GM12874 (cell line): Measurements from ENCODE around the gene C11orf21.

Source experiments
- CTCF ChIP-seq: IDR thresholded peaks from 2 replicates; pipeline ENCODE4 v1.5.1; 2011; ENCODE audit warnings: low read depth, mild to moderate bottlenecking, control low read depth, low read length, moderate library complexity; ENCODE audit not compliant: insufficient read depth

The C11orf21 gene

DNA sequence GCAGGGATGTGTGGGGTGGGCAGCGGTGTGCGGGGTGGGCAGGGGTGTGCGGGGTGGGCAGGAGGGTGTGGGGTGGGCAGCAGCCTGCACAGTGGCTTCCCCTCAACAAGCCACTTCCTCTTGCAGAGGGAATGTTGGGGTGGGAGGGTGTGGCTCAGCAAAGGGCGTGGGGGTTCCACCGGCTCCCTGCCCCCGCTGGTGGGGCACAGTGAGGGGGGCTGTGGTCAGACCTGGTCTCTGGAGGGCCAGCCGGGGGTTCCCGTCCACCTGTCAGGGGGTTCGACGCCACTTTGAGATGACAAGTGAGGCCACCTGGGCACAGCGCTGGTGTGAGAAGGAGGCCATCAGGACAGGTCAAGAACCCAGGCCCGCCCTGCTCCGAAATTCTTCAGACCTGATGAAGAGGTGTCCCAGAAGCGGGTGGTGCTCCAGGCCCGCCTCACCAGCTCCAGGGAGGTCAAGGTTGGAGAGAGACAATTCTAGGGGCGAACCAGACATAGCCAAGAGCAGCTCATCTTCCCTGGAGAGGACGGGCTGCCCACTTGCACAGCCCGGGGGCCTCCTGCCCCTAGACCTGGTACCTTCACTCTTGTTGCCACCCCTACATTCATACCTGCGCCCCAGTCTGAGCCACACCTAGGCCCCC is 1.3 kb downstream of the C11orf21 start:
- no peak for TF ChIP-seq CTCF

DNA sequence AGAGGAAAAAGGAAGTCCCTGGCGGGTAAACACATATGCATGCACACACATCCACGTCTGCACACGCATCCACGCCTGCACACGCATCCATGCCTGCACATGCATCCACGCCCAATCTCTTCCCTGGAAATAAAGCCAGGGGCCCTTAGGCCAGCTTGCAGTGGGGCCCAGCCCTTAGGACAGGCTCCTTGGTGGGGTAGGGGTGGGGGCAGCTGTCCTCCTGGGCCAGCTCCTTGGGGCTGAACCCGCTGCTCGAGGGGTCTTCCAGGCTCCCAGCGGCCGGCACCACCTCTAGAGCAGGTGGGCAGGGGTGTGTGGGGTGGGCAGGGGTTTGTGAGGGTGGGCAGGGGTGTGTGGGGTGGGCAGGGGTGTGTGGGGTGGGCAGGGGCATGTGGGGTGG is 1.9 kb downstream of the C11orf21 start:
- no peak for TF ChIP-seq CTCF

DNA sequence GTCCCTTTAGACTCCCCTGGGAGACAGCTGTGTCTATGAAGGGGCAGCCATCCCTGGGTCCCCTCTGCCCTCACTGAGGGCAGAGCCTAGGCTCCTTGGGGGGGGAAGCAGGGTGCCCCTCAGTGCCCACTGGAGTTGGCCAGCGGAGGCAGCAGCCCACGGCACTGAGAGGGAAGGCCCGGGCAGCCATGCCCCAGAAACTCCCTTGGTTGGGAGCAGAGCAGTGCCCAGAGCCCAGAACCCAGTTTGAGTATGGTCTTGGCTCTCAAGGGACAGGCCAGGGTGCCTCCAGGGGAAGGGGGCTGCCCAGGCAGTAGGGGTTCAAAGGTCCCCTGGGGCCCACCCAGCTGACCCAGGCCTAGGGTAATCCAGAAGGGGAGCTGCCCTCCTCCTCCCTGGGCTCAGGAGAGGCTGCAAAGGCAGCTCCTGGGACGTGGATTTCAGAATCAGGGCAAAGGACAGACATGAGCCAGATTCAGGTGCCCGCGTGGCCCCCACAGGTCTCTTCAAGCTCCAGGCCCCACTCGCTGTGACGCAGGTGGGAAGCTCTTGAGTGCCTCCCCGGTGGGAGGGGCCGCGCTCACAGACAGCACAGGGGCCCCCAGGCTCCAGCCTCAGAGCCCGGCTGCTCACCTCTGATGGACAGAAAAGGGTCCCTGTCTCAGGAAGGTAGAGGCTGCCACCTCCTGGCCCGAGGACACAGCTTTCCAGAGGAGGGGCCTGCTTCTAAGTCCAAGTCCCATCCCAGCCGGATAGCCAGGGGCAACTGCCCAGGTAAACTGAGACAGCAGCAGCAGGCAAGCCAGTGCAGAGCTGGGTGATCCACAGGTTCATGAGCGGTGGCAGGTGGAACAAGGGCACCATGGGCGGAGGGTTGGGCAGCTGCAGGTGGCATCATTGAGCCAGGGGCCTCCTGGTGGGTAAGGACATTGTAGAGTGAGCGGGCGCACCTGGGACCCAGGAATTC is 2.6 kb downstream of the C11orf21 start:
- 0 out of 2 replicates have a peak, but pooled peaks have one; percentile 10 for TF ChIP-seq CTCF

DNA sequence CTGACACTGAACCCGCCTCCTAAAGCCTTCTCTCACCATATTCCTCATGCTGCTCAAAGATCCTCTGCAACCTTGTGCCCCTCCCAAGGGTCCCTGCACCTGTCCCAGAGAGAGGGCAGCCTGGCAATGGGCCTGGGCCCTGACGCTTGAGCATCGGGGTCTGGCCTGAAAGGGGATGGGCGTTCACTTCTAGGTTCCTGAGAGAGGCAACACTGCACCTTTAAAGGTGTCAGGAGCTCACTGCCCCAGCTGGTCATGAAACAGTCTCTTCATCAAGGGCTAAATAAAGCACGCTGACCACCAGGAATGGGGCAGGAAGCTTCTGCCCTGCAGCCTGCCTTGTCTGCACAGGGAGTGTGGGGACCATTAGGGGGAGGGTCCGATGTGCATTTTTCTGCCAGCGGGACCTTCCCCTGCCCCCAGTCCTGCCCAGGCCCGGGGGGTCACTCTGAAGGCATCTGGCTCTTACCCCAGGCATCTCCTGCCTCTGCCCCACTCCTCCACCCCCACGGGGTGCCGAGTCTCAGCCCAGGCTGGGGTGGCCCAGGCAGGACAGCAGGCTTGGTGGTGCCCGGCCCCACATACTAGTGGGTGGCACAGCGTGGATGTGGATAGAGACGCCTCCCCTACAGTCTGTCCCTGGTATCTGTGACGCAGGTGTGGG is 3.5 kb downstream of the C11orf21 start:
- no peak for TF ChIP-seq CTCF

GRCh38 chr11:2297623-2298030 is 4.1 kb downstream of the C11orf21 start:
- no peak for TF ChIP-seq CTCF

DNA sequence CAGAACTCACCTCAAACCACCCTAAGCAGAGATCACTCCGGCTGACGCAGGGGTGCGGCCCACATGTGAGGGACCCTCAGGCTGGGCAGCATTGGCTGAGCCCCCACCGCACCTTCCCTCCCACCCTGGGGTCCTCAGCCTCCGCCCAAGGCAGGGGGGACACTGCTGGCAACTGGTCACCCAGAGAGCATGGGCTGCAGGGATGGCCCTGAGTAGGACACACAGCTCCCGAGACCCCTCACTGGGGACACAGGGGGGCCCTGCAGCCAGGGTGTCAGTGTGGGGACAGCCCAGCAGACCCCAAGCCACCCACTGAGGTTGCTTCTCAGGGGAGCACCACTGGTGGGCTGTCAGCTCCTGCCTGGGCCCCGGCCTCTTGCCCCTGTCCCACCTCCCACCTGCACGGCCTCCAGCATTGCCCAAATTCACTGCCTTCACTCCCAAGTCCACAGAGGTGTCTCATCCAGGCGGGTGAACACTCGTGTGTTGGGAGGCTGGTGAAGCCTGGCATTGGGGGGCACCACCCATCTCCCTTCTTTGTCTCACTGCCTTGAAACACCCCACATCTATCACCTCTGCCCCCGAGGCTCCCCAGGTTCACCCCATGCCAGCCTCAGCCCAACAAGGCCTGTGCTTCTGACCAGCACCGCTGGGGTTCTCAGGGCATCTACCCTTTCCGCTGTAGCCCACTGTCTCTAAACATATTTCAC is 4.7 kb downstream of the C11orf21 start:
- no peak for TF ChIP-seq CTCF
